ENCODE results near the gene HSPBAP1.

HSPBAP1 gene

GRCh38 chr3:122793568-122794416, at the start of gene HSPBAP1:
TSS of gene HSPBAP1 (minus strand) at chr3:122793831. CDS start at chr3:122793680, 151 bp downstream.
- no peak for DNase-seq

DNA sequence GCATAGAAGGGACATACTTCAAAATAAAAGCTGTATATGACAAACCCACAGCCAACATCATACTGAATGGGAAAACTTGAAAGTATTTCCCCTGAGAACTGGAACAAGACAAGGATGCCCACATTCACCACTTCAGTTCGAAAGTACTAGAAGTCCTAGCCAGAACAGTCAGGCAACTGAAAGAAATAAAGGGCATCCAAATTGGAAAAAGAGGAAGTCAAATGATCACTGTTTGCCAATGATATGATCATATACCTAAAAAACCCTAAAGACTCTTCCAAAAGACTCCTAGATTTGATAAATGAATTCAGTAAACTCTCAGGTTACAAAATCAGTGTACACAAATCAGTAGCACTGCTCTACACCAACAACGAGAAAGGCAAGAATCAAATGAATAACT, 42.0 kb upstream of the HSPBAP1 start:
- DNase-seq = no peak

- DNase-seq = no peak
Observed at GRCh38 chr3:122828281-122828680, 34.6 kb upstream of the HSPBAP1 start.

DNA sequence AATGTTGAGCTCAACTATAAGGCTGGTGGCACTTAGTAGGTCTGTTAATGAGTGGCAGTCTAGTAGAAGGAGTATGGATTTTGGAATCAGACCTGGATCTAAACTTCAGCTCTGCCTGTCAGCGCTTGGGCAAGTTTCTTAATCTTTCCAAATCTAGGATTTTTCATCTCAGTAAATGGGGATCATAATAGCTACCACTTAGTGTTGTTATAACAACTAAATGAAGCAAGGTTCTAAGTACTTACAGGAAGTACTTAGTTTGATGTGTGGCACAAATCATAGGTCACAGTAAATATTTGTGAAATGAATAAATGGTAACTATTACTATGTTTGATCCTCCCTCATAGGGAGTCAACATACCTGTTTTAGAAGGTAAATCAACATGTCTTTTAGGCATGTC, 32.6 kb upstream of the HSPBAP1 start:
- no peak for DNase-seq

DNA sequence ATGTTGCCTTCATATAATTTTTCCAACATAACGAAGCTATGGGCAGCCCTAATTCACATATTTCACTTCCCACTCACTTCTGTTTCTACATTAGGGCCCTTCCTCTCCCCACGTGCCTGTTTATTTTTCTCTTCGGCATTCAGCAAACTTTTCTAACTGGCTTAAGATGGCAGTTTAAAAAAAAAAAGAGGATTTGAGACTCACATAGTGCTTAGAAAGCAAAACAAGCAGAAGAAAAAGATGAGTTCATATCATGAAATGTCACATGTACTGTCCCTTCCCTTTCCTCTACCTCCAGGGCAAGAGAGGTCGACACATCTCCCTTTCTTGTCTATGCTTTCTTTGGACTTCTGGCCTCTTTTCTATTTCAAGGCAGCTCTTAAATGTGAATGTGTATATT, 31.8 kb upstream of the HSPBAP1 start:
- DNase-seq = no peak

DNA sequence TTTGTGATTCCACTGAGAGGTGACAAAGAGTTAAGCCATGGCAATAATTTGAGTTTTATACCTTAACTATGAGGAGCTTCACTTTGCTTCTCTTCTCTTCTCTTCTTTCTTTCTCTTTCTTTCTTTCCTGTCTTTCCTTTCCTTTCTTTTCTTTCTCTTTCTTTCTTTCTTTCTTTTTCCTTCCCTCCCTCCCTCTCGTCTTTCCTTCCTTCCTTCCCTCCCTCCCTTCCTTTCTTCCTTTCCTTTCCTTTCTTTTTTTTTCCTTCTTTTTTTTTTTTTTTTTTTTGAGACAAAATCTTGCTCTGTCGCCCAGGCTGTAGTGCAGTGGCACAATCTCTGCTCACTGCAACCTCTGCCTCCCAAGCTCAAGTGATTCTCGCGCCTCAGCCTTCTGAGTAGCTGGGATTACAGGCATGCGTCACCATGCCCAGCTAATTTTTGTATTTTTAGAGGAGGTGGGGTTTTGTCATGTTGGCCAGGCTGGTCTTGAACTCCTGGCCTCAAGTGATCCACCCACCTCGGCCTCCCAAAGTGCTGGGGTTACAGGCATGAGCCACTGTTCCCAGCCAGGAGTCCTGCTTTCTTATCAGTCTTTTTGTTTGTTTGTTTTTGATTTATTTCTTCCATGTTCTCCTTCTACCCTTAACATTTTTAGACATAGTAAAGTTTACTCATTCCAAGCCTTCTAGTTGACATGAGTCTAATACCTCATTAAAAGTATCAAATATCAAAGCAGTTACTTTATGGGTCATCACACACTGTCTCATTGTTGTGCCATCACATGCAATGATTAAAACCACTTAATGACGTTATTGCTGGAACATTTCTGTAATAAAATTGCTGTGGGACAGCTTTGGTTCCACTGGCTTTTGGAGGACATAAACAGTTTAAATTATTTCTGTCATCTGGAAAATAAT, 31.1 kb upstream of the HSPBAP1 start:
- DNase-seq = no peak

DNA sequence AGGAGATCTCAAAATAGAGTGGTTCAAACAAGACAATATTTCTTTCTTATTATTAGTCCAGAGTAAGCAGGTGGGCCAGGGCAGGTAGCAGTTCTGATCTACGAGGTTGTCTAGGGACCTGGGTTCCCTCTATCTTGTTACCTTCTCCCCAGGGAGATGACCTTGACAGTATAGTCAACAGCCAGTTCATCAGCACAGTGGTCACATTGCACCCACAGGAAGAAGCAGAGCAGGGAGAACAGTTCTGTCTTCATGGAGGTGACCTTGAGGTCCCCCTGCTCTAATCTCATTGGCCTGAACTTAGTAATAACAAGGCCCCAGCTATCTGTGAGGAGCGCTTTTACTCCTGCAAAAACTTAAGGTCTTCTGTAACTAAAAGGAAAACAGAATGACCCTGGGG, 23.0 kb upstream of the HSPBAP1 start:
- DNase-seq = no peak

GRCh38 chr3:122810734-122811133, 17.1 kb upstream of the HSPBAP1 start:
- DNase-seq = no peak

DNA sequence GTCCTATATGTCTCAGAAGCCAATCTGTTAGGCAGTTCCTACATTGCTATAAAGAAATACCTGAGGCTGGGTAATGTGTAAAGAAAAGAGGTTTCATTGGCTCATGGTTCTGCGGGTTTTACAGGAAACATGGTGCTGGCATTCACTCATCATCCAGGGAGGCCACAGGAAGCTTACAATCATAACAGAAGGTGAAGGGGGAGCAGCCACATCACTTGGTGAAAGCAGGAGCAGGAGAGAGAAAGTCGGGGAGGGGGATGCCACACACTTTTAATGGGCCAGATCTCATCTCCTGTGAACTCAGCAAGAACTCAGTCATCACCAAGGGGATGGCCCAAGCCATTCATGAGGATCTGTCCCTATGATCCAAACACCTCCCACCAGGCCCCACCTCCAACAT, 10.3 kb upstream of the HSPBAP1 start:
- DNase-seq = no peak

DNA sequence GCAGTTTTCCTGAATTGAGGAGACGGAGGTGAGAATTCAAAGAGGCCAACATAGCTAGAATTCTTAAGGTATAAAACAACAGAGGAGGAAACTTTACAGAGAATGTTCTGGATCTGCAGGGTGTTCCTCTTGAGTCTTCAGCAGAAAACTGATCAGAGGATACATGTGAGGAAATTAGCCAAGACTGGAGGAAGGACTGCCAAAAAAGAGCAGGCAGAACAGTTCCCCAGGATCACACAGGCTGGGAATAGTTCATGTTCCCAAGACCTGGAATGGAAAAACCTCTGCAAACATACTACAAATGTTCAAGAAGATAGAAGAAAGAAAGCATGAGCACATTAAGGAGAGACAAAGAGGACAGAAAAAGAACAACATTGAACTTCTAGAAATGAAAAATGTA, 8.7 kb upstream of the HSPBAP1 start:
- no peak for DNase-seq

- no peak for DNase-seq
Observed at GRCh38 chr3:122800706-122801237, 7.1 kb upstream of the HSPBAP1 start.

DNA sequence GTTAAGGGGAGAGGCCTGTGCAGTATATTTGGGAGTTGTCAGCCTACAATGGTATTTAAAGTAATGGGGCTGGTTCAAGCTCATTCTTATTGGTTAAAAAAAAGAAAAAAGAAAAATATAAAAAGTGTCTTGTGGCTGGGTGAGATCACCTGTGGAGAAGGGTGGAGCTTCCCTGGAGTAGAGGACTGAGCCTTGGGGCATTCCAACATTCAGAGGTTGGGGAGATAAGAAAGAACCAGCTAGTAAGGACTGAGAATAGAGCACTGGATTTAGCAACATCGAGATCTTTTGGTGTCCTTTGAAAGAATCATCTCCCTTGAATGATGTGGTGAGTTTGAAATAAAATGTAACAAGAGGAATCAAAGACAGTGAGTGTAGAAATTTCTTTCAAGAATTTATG, 6.4 kb upstream of the HSPBAP1 start:
- no peak for DNase-seq

DNA sequence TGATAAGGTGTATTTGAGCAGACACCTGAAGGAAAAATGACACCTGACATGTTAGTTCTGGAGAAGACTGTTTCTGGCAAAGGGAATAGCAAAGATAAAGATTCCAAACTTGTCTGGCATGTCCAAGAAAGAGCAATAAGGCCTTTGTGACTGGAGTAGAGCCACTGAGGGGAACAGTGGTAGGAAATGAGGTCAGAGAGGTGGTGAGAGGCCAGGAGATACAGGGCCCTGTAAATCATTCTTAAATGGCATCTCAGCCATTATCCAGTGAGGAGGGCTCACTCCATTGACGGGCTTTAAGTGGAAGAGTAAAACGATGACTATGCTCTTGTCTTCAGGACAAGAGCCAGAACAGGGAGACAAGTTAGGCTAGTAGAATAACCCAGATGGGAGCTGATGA, 5.7 kb upstream of the HSPBAP1 start:
- no peak for DNase-seq

- DNase-seq = no peak
Observed at GRCh38 chr3:122797291-122797690, 3.7 kb upstream of the HSPBAP1 start.

- DNase-seq = no peak
Observed at GRCh38 chr3:122795674-122796195, 2.1 kb upstream of the HSPBAP1 start.

DNA sequence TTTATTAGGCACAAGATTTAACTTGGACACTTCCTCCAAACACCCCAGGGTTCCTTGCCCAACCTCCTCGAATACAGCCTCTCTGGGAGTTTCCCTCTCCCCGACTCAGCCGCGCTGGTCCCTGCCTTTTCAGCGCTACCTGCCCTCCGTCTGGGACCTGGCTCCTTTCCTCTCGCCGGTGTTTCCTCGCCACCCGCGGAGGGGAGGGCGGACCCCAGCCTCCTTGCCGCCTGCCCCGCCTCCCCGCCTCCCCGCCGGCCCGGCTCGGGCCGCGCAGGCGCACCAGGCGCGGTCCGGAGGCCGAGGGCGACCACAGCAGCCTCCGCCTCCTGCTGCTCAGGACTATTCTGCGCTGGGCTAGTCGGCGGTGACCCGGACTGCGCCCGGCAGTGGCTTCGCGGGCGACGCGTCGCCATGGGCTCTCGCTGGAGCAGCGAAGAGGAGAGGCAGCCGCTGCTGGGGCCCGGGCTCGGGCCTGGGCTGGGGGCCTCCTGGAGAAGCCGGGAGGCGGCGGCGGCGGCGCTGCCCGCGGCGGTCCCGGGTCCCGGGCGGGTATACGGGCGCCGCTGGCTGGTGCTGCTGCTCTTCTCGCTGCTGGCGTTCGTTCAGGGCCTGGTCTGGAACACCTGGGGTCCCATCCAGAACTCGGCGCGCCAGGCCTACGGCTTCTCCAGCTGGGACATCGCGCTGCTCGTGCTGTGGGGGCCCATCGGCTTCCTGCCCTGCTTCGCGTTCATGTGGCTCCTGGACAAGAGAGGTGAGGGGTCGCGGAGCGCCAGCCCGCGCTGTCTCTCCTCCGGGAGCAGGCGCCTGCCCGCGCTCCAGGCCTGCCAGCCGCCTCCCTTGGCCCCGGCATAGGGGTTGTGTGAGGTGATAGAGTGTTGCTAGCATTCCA, 1.4 kb upstream of the HSPBAP1 start, which contains the start of gene SLC49A4:
Gene SLC49A4, plus strand, starts transcription at position 291 of the 895 bp plus-strand sequence. Its CDS starts 124 bp downstream, at position 415.
- DNase-seq = no peak

DNA sequence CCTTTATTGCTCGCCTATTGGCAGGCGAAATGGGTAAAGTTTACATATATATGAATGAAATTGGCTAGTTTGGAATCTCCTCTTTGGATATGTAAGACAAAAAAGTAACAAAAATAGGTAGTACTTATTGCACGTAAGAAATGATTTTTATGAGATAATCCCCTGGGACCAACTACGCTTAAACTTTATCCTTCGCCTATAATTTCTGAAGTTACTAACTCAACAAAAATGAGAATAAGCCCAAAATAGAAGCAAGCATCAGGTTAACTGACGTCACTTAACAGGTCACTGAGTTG, 800 bp upstream of the HSPBAP1 start:
- DNase-seq = no peak

- DNase-seq = no peak
Observed at GRCh38 chr3:122789585-122790273, 3.9 kb downstream of the HSPBAP1 start.

GRCh38 chr3:122787872-122788271, 5.8 kb downstream of the HSPBAP1 start:
- no peak for DNase-seq

GRCh38 chr3:122786066-122786465, 7.6 kb downstream of the HSPBAP1 start:
- DNase-seq = no peak

DNA sequence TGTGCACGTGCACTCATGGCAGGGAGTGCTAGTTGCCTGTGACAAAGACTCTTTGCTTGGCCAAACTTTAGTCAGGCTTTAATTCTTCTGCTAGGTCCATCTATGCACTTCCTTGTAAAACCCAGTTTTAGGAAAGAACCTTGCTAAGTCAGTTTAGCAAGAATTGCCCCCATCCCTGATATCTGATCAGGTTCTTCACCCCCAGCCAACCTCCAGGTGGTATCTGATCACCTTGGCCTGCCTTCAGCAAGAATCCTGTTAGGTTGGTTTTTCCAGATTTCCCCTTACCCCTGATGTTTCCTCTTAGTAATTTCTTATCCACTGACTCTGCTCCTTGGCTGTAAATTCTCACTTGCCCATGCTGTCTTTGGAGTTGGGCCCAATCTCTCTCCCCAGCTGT, 8.4 kb downstream of the HSPBAP1 start:
- no peak for DNase-seq

- no peak for DNase-seq
Observed at GRCh38 chr3:122784436-122784835, 9.2 kb downstream of the HSPBAP1 start.
